ENCODE measurements around the gene CBLB. TPM values are rescaled to one million over a fixed set of nuclear protein-coding genes. Genes with fewer than 3 reads are reported as not detected.

CBLB gene
- total RNA-seq, 4 donors from 2014 or later = 94.7 to 205 (median 126) TPM

- no peak for TF ChIP-seq CTCF (IDR thresholded peaks at IDR 0.05)
- ATAC-seq (ENCODE audit: low FRiP score) (no peak), DNase-seq (ENCODE audit: low spot score) (no peak)
These were observed 249.2 kb downstream of the CBLB start for GRCh38 chr3:105619651-105620050.

DNA sequence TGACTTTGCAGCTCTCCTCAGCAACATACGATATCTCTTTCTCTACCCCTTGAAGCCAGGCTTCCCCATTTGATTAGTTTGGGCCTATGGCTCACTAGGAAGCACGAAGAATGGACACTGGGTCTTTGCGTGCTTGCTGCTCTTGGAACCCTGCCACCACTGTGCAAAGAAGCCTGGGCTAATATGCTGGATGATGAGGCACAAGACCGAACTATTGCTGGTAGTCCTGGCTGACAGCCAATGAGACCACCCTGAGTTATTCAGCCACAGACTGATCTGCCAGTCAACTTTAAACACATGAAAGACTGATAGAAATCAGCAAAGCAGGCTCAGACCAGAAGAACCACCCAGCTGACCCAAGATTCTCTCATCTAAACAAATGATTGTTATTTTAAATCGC, 250.3 kb downstream of the CBLB start:
- DNase-seq (ENCODE audit: low spot score) (no peak), ATAC-seq (ENCODE audit: low FRiP score) (no peak)
- TF ChIP-seq CTCF (IDR thresholded peaks at IDR 0.05) = no peak

DNA sequence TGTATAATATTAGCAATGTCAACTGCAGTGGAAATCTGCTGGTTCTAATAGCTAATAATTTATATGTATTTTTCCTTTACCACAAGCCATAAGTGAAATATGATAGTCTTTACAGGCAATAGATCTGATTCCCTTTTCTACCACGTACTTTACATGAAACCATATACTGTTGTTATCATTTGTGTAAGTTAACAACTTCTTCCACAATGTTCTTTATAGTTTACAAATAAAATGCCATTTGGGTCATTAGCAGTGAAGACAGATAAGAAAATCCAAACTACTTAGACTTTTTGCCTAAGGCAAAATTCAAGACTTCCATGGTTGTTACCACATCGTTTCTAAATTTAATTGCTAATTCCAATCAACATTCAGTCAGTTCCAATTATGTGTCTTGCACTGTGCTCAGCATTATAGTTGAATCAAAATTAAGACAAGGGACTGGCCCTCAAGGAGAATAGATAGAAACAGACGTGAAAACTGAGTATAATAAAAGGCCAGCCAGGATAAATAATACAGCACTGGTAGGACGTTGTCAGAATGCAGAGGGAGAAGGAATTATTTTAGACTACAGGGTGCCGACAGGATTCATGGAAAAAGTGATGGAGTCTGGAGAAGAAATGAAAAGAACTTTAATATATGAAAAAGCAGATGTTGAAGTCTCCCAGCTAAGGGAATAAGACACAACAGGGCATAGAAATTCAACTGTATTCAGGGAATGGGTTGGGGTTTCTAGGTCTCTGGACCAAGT, 252.3 kb downstream of the CBLB start:
- ATAC-seq (ENCODE audit: low FRiP score) = no peak

DNA sequence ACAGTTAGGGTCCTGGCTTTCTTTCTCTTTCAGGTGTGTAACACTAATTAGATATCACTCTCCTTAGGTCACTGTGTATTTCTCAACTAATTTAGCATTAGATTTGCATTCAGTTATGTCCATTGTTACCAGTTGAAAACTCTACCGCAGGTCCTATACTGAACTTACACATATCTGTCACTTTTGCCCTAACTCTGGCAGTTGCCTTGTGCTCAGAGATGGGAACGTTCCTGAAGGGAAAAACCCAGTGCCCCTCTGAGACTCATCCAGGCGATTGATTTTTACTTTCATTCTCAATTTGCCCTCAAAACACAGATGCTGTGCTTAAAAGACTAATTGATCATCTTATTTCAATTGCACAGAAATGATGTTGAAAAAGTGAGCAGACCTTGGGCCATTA, 253.0 kb downstream of the CBLB start:
- ATAC-seq (ENCODE audit: low FRiP score) (no peak), DNase-seq (ENCODE audit: low spot score) (no peak)
- TF ChIP-seq CTCF (IDR thresholded peaks at IDR 0.05) = no peak

More for the DNA sequence above, 252.3 kb downstream of the CBLB start:
- no peak for DNase-seq (ENCODE audit: low spot score)
- no peak for TF ChIP-seq CTCF (IDR thresholded peaks at IDR 0.05)

- no peak for TF ChIP-seq CTCF (IDR thresholded peaks at IDR 0.05)
- no peak for ATAC-seq (ENCODE audit: low FRiP score)
- DNase-seq (ENCODE audit: low spot score) = no peak
These were observed 254.4 kb downstream of the CBLB start for GRCh38 chr3:105614288-105615030.

- TF ChIP-seq CTCF (IDR thresholded peaks at IDR 0.05) = no peak
- no peak for DNase-seq (ENCODE audit: low spot score)
- no peak for ATAC-seq (ENCODE audit: low FRiP score)
These were observed 255.7 kb downstream of the CBLB start for GRCh38 chr3:105613120-105613519.
